A673 (cell line): ENCODE results near the gene MYO1H. TPM values are rescaled to one million over a fixed set of nuclear protein-coding genes. Genes with fewer than 3 reads are reported as not detected.

ENCODE experiments used
- BruUV-seq: library from RNA; stranded (reverse); fragments of 400-500 nt; replicated peaks from 2 replicates; lab custom pipeline; 2021; lab: Mats Ljungman, UMichigan
- CTCF ChIA-PET: fragments of 300-600 bp; sonication (Branson Sonifier 250); formaldehyde crosslinking; loops from one replicate; lab custom pipeline; 2022; ENCODE audit warnings: antibody characterized with exemption; lab: Charles Lee
- POLR2A ChIA-PET: fragments of 300-600 bp; sonication (Branson Sonifier 250); formaldehyde crosslinking; loops from one replicate; lab custom pipeline; 2022; ENCODE audit warnings: antibody characterized with exemption; ENCODE audit not compliant: low non-redundant PET; lab: Charles Lee
- DNase-seq: peaks from one replicate; pipeline ENCODE4 v3.0.0-alpha.2; 2015; ENCODE audit warnings: low spot score
- H3K27ac ChIP-seq: fragments of 200-600 bp; sonication (generic); 2 replicates; pipeline ENCODE4 v1.5.1; 2016; ENCODE audit warnings: mixed run types, low read depth, mild to moderate bottlenecking, mixed read lengths, antibody characterized with exemption, low read length; ENCODE audit not compliant: poor library complexity, severe bottlenecking
- H3K27me3 ChIP-seq: fragments of 200-600 bp; sonication (generic); replicated peaks from 2 replicates; pipeline ENCODE4 v1.6.1; 2017; ENCODE audit warnings: mixed run types, low read depth, mild to moderate bottlenecking, mixed read lengths, antibody characterized with exemption, low read length; ENCODE audit not compliant: insufficient read depth, poor library complexity
- H3K36me3 ChIP-seq: fragments of 200-600 bp; sonication (generic); 2 replicates; pipeline ENCODE4 v1.6.1; 2016; ENCODE audit warnings: mixed run types, mild to moderate bottlenecking, mixed read lengths, antibody characterized with exemption, low read length; ENCODE audit not compliant: insufficient read depth, poor library complexity, severe bottlenecking
- H3K4me1 ChIP-seq: fragments of 200-600 bp; sonication (generic); 2 replicates; pipeline ENCODE4 v1.6.1; 2017; ENCODE audit warnings: mixed run types, mild to moderate bottlenecking, mixed read lengths, antibody characterized with exemption, low read length; ENCODE audit not compliant: insufficient read depth, poor library complexity, severe bottlenecking
- H3K4me3 ChIP-seq: fragments of 200-600 bp; sonication (generic); 2 replicates; pipeline ENCODE4 v1.5.1; 2016; ENCODE audit warnings: low read depth, mixed run types, mild to moderate bottlenecking, mixed read lengths, low read length; ENCODE audit not compliant: poor library complexity, severe bottlenecking
- H3K9me3 ChIP-seq: fragments of 200-600 bp; sonication (generic); 2 replicates; pipeline ENCODE4 v1.6.1; 2016; ENCODE audit warnings: mixed run types, low read depth, mild to moderate bottlenecking, mixed read lengths, antibody characterized with exemption, low read length; ENCODE audit not compliant: poor library complexity, severe bottlenecking
- EZH2 ChIP-seq: fragments of 200-600 bp; sonication (generic); IDR thresholded peaks from 2 replicates; pipeline ENCODE4 v1.6.1; 2017; ENCODE audit warnings: borderline replicate concordance, low read depth, mild to moderate bottlenecking, mixed read lengths, antibody characterized with exemption, low read length; ENCODE audit not compliant: poor library complexity, severe bottlenecking
- intact Hi-C: fragments of 100-400 bp; cut with micrococcal nuclease; formaldehyde crosslinking; loops from one replicate; pipeline ENCODE4 v1.10.0; 2022; ENCODE audit not compliant: unreplicated experiment
- total RNA-seq: library from RNA; stranded (reverse); gene quantifications from 2 replicates; pipeline ENCODE4 v1.2.3, GENCODE V29; 2021
- TF ChIP-seq, protein P1 (sequence below): fragments of 300-800, 200-600 bp; sonication (generic); conservative IDR thresholded peaks from 2 replicates; pipeline ENCODE4 v1.5.1; 2017; ENCODE audit warnings: low read depth, mild to moderate bottlenecking, antibody characterized with exemption, low read length, moderate library complexity, mixed read lengths

The MYO1H gene
- total RNA-seq, 1 experiment from 2014 or later: not detected

DNA sequence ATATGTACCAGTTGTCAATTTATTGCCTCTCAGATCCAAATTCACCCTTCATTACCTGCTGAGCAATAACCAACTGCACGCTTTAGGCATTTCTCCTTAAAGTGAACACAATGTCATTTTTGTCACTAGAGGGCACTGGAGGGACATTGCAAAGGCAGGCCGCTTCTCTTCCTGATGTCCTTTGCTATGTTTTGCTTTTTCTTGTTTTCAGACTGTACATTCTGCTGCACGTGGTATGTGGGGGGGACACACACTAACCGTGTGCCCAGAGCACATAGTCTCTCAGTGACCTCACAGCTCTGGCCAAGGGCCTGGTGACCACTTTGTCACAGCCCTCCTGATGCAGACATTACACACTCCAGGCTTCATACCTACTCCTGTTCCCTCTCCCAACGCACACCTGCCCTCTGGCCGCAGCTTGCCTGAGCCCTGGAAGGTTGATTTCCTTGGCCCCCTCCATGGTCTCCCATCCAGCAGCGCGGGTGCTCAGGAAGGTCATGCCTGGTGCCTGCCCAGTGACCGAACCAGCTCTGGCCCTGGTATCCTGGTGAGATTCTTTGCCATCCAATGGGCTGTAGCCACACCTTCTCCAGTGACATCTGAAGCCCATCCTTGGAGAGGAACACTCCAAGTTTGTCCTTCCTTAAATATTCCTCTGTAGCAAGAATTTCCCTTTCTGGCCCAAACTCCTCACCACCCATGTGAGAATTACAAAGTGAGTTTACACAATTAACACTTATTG lies 39.9 kb downstream of the MYO1H start:
- no TSS peak for BruUV-seq

GRCh38 chr12:109388167-109388563 lies 40.5 kb downstream of the MYO1H start:
- intact Hi-C loops: no loop called here
- no peaks in the 10 kb centered on the region for H3K9me3 ChIP-seq
- TF ChIP-seq, protein P1, sequence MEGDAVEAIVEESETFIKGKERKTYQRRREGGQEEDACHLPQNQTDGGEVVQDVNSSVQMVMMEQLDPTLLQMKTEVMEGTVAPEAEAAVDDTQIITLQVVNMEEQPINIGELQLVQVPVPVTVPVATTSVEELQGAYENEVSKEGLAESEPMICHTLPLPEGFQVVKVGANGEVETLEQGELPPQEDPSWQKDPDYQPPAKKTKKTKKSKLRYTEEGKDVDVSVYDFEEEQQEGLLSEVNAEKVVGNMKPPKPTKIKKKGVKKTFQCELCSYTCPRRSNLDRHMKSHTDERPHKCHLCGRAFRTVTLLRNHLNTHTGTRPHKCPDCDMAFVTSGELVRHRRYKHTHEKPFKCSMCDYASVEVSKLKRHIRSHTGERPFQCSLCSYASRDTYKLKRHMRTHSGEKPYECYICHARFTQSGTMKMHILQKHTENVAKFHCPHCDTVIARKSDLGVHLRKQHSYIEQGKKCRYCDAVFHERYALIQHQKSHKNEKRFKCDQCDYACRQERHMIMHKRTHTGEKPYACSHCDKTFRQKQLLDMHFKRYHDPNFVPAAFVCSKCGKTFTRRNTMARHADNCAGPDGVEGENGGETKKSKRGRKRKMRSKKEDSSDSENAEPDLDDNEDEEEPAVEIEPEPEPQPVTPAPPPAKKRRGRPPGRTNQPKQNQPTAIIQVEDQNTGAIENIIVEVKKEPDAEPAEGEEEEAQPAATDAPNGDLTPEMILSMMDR: no peak
- no peak for TF ChIP-seq EZH2
- no peak overlapping the region for H3K4me3 ChIP-seq
- ChIA-PET CTCF (interaction anchor here (0.6 kb wide), 1 partner anchor 26 kb away, joined by 6 read pairs; no protein-coding TSS in a partner anchor), POLR2A (no interaction called here)
- no peak for DNase-seq
- H3K4me1 ChIP-seq: no peaks in the 10 kb centered on the region
- no peak overlapping the region for H3K27ac ChIP-seq
- H3K27me3 ChIP-seq: peaks cover 5% of the 10 kb centered on the region
- no peaks in the 10 kb centered on the region for H3K36me3 ChIP-seq
- BruUV-seq: no TSS peak

More for the DNA sequence above, 39.9 kb downstream of the MYO1H start:
- DNase-seq: peak; percentile 72
- TF ChIP-seq EZH2: no peak
- TF ChIP-seq, protein P1: peak; percentile 79
- no peaks in the 10 kb centered on the region for H3K4me1 ChIP-seq
- ChIA-PET CTCF (interaction anchor here (0.6 kb wide), 1 partner anchor 27 kb away, joined by 6 read pairs; no protein-coding TSS in a partner anchor), POLR2A (no interaction called here)
- no peak overlapping the region for H3K4me3 ChIP-seq
- intact Hi-C loops: no loop called here
- no peaks in the 10 kb centered on the region for H3K9me3 ChIP-seq
- no peak overlapping the region for H3K27ac ChIP-seq
- no peaks in the 10 kb centered on the region for H3K36me3 ChIP-seq
- H3K27me3 ChIP-seq: peaks cover 5% of the 10 kb centered on the region

DNA sequence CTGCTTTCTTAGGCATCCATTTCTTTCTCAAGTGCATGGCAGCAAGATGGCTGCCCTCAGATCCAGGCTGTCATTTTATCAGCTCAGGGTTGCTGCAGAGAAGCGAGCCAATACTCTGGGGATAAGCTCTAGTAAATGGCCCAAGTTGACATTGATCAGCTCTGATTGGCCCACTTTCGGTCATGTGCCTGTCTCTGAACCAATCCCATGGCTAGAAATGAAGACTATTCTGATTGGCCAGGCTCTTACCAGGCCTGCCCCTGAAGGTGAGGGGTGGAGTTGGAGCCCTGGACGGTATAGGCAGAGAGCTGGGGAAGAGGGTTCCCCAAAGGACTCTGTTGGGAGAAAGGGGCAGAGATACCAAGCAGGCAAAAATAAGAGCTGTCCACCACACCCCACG lies 41.4 kb downstream of the MYO1H start:
- Histone ChIP-seq H3K36me3 (no peaks in the 10 kb centered on the region), H3K4me3 (no peak overlapping the region), H3K9me3 (no peaks in the 10 kb centered on the region), H3K4me1 (no peaks in the 10 kb centered on the region), H3K27ac (no peak overlapping the region), H3K27me3 (peaks cover 5% of the 10 kb centered on the region)
- CTCF ChIA-PET: interaction anchor here (0.6 to 0.9 kb wide), 2 partner anchors 127 to 277 kb away, joined by 3 read pairs; no protein-coding TSS in a partner anchor
- no peak for TF ChIP-seq EZH2
- TF ChIP-seq, protein P1: no peak
- peak; percentile 54 for DNase-seq
- BruUV-seq: no TSS peak
- POLR2A ChIA-PET: no interaction called here
- intact Hi-C loops: no loop called here
